ENCODE results near the gene FLNB.
"Not testable (repeated sequence)": the region's sequence is repeated elsewhere in the genome, so short reads cannot be mapped to it uniquely, and the experiment has no call there.

The FLNB gene

GRCh38 chr3:58193682-58194407 is 185.6 kb downstream of the FLNB start:
- DNase-seq (ENCODE audit: low read depth in 2 of 2) = no peak
- H3K4me3 ChIP-seq (replicated peaks in 1 of 2; ENCODE audit: low read depth in 2 of 2, low read length in 2 of 2) = no peak overlapping the region
- no peak for TF ChIP-seq CTCF (IDR thresholded peaks at IDR 0.05; ENCODE audit: low read depth, low read length)

- DNase-seq (ENCODE audit: low read depth in 2 of 2) = no peak
- TF ChIP-seq CTCF (IDR thresholded peaks at IDR 0.05; ENCODE audit: low read depth, low read length) = no peak
- no peak overlapping the region for H3K4me3 ChIP-seq (replicated peaks in 1 of 2; ENCODE audit: low read depth in 2 of 2, low read length in 2 of 2)
Measured at GRCh38 chr3:58197588-58197987, 189.4 kb downstream of the FLNB start.

GRCh38 chr3:58198362-58198761 is 190.1 kb downstream of the FLNB start:
- H3K4me3 ChIP-seq (replicated peaks in 1 of 2; ENCODE audit: low read depth in 2 of 2, low read length in 2 of 2) = no peak overlapping the region
- peak in 1 of 2 donors; percentile 50 for DNase-seq (ENCODE audit: low read depth in 2 of 2)
- no peak for TF ChIP-seq CTCF (IDR thresholded peaks at IDR 0.05; ENCODE audit: low read depth, low read length)

GRCh38 chr3:58198804-58199203 is 190.6 kb downstream of the FLNB start:
- TF ChIP-seq CTCF (IDR thresholded peaks at IDR 0.05; ENCODE audit: low read depth, low read length) = no peak
- no peak overlapping the region for H3K4me3 ChIP-seq (replicated peaks in 1 of 2; ENCODE audit: low read depth in 2 of 2, low read length in 2 of 2)
- DNase-seq (ENCODE audit: low read depth in 2 of 2) = peak in 1 of 2 donors; percentile 51

- H3K4me3 ChIP-seq (replicated peaks in 1 of 2; ENCODE audit: low read depth in 2 of 2, low read length in 2 of 2) = no peak overlapping the region
- TF ChIP-seq CTCF (IDR thresholded peaks at IDR 0.05; ENCODE audit: low read depth, low read length) = no peak
- DNase-seq (ENCODE audit: low read depth in 2 of 2) = no peak
Measured at GRCh38 chr3:58200121-58200709, 192.0 kb downstream of the FLNB start.

GRCh38 chr3:58200846-58201355 is 192.7 kb downstream of the FLNB start:
- TF ChIP-seq CTCF (IDR thresholded peaks at IDR 0.05; ENCODE audit: low read depth, low read length) = no peak
- H3K4me3 ChIP-seq (replicated peaks in 1 of 2; ENCODE audit: low read depth in 2 of 2, low read length in 2 of 2) = no peak overlapping the region
- DNase-seq (ENCODE audit: low read depth in 2 of 2) = no peak

- not testable (repeated sequence) for DNase-seq (ENCODE audit: low read depth in 2 of 2); H3K4me3 ChIP-seq (replicated peaks in 1 of 2; ENCODE audit: low read depth in 2 of 2, low read length in 2 of 2)
Measured at GRCh38 chr3:58201451-58201850, 193.2 kb downstream of the FLNB start.

All from cardiac fibroblast (primary cell).